SK-N-SH (cell line): ENCODE data around the gene MAPRE2.

ENCODE experiments used
- ELF1 ChIP-seq: IDR thresholded peaks from 2 replicates; pipeline ENCODE4 v1.4.0; 2012
- EZH2phosphoT487 ChIP-seq: fragments of 200-600 bp; sonication (generic); IDR thresholded peaks from 2 replicates; pipeline ENCODE4 v1.6.1; 2017; ENCODE audit warnings: low read depth, mixed run types, mild to moderate bottlenecking, antibody characterized with exemption, moderate library complexity, borderline replicate concordance
- NRF1 ChIP-seq: IDR thresholded peaks from 2 replicates; pipeline ENCODE4 v1.6.1; 2012; ENCODE audit warnings: low read depth, mild to moderate bottlenecking, low read length
- RAD21 ChIP-seq: IDR thresholded peaks from 2 replicates; pipeline ENCODE4 v1.6.1; 2012; ENCODE audit warnings: mild to moderate bottlenecking, low read length
- SMC3 ChIP-seq: IDR thresholded peaks from 2 replicates; pipeline ENCODE4 v1.6.1; 2012; ENCODE audit warnings: low read depth, low read length, improper control_type of control experiment
- TAF1 ChIP-seq: IDR thresholded peaks from 2 replicates; pipeline ENCODE4 v1.6.1; 2012; ENCODE audit warnings: low read depth, mild to moderate bottlenecking, low read length, moderate library complexity, borderline replicate concordance
- TF ChIP-seq, protein P1 (sequence below): fragments of 200-600 bp; sonication (generic); IDR thresholded peaks from 2 replicates; pipeline ENCODE4 v1.6.1; 2017; ENCODE audit warnings: antibody characterized with exemption, mild to moderate bottlenecking, moderate library complexity

DNA sequence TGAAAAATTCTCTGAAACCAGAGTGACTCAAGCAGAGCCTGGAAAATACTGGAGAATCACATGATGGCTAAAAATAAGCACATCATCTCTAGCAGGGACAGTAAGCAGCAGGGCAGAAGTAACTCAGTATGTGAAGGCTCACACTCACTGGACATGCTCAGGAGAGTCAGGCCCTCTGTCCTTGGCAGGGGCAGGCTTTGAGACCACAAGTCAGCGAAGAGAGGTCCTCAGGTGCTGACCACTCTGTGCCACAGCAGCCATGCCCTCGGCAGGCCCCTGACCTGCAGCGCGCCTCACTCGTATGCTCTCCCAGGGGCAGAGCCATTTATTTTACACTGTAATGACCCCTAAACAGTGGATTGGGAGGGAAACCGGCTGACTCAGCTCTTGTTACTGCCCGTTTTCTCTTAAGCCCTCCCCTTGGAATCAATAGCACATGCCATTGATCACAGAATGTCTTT lies 76.8 kb downstream of the MAPRE2 start:
- TF ChIP-seq RAD21 (no peak), ELF1 (no peak), NRF1 (no peak), SMC3 (no peak), TAF1 (no peak), EZH2phosphoT487 (no peak)
- TF ChIP-seq, protein P1, sequence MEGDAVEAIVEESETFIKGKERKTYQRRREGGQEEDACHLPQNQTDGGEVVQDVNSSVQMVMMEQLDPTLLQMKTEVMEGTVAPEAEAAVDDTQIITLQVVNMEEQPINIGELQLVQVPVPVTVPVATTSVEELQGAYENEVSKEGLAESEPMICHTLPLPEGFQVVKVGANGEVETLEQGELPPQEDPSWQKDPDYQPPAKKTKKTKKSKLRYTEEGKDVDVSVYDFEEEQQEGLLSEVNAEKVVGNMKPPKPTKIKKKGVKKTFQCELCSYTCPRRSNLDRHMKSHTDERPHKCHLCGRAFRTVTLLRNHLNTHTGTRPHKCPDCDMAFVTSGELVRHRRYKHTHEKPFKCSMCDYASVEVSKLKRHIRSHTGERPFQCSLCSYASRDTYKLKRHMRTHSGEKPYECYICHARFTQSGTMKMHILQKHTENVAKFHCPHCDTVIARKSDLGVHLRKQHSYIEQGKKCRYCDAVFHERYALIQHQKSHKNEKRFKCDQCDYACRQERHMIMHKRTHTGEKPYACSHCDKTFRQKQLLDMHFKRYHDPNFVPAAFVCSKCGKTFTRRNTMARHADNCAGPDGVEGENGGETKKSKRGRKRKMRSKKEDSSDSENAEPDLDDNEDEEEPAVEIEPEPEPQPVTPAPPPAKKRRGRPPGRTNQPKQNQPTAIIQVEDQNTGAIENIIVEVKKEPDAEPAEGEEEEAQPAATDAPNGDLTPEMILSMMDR, result no peak
